ENCODE data around the gene TPRG1L.
A peak's percentile ranks its signal among the peaks of the same experiment; 100 is the strongest.

TPRG1L gene

DNA sequence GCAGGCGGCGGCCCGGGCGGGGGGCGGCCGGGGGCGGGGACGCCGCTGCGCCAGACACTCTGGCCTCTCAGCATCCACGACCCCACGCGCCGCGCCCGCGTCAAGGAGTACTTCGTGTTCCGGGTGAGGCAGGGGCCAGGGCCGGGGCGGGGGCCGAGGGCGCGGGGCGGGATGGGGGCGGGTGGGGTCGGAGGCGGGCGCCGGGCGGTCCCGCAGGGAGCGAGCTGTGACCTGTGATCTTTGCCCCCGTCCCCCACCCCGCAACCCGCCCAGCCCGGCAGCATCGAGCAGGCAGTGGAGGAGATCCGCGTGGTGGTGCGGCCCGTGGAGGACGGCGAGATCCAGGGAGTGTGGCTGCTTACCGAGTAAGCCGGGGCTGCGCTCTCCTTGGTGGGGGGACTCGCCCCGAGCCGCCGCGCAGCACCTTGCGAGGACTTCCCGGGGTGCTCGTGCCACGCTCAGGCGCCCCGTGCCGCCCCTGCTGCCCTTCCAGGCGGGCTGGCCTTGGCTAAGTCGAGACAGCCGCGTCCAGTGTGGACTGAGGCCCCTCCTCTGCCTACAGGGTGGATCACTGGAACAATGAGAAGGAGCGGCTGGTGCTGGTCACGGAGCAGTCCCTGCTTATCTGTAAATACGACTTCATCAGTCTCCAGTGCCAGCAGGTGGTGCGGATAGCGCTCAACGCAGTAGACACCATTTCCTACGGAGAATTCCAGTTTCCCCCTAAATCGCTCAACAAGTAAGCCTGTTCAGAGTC is 514 bp downstream of the TPRG1L start:
- peaks cover 37% of the 10 kb centered on the region for H3K4me1 Mint-ChIP-seq (ENCODE audit: low read depth)
- DNase-seq: peak; percentile 62
- peaks cover 37% of the 10 kb centered on the region for H3K36me3 Mint-ChIP-seq (ENCODE audit: low read depth)
- no peaks in the 10 kb centered on the region for H3K27me3 Mint-ChIP-seq
- H3K27ac Mint-ChIP-seq: peak overlapping the region; percentile 92
- peak overlapping the region; percentile 88 for H3K4me3 Mint-ChIP-seq
- no peaks in the 10 kb centered on the region for H3K9me3 Mint-ChIP-seq

DNA sequence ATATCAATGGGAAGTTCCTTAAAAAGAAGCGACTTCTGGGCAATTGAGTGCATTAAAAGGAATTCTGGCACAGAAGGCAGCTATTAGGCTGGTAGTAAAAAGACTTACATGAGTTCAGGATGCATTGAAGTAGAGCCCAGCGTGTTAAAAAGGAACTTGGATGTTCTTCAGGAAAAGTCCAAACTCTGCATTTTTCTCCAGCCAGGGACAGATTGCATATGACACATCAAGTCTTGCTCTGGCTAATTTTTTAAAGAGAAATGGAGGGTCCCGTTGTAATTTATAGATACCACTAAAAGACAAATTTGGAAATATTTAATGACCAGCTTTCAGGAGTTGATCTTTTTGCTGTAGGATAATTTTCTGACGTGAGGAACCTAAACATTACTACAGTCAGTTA is 1.2 kb downstream of the TPRG1L start:
- no peaks in the 10 kb centered on the region for H3K27me3 Mint-ChIP-seq
- DNase-seq: no peak
- no peaks in the 10 kb centered on the region for H3K9me3 Mint-ChIP-seq
- H3K36me3 Mint-ChIP-seq (ENCODE audit: low read depth): peaks cover 43% of the 10 kb centered on the region
- peaks cover 33% of the 10 kb centered on the region for H3K4me1 Mint-ChIP-seq (ENCODE audit: low read depth)
- peak overlapping the region; percentile 81 for H3K27ac Mint-ChIP-seq
- peak overlapping the region; percentile 88 for H3K4me3 Mint-ChIP-seq

DNA sequence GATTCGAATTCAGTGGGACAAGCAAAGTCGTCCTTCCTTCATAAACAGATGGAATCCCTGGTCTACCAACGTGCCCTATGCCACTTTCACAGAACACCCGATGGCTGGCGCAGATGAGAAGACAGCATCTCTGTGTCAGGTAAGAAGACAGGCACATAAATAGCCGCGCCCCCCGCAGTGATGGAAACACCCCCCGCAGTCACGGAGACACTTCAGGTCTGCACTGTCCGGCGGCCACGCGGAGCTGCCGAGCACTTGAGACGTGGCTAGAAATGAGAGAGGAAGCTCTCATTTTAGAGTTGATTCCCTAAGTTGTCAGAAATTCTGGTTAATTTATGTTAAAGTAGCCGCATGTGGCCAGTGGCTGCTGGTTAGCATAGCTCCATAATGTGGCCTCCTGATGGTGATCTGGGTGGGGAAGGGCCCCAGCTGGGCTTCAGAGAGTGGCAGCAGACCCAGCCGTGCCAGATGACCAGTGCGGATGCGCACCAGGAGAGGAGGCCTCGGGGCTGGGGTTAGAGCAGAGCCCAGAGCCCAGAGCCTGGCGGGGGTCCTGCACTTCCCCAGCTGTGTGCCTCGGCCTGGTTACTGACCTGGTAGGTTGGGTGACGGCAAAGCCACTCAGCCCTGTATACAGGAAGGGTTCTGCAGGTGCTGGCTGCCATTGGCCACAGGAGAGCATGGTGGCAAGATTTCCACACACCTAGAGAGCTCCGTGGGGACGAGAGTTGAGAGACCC is 2.9 kb downstream of the TPRG1L start:
- DNase-seq: no peak
- H3K27me3 Mint-ChIP-seq: no peaks in the 10 kb centered on the region
- no peaks in the 10 kb centered on the region for H3K9me3 Mint-ChIP-seq
- no peak overlapping the region for H3K4me3 Mint-ChIP-seq
- no peak overlapping the region for H3K27ac Mint-ChIP-seq
- H3K36me3 Mint-ChIP-seq (ENCODE audit: low read depth): peaks cover 53% of the 10 kb centered on the region
- H3K4me1 Mint-ChIP-seq (ENCODE audit: low read depth): peaks cover 27% of the 10 kb centered on the region

DNA sequence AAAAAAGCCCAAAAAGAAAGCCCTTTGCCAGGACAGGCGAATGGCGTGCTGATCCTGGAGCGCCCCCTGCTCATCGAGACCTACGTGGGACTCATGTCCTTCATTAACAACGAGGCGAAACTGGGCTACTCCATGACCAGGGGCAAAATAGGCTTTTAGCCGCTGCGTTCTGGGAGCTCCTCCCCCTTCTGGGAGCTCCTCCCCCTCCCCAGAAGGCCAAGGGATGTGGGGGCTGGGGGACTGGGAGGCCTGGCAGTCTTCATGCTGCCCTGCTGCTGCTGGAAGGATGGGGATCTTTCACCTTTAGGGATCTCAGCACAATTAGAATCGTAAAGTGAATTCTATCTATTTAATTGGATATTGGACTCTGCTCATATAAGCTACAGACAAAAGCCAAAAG is 3.6 kb downstream of the TPRG1L start:
- Mint-ChIP-seq H3K36me3 (ENCODE audit: low read depth) (peaks cover 61% of the 10 kb centered on the region), H3K4me1 (ENCODE audit: low read depth) (peaks cover 19% of the 10 kb centered on the region), H3K4me3 (no peak overlapping the region), H3K9me3 (no peaks in the 10 kb centered on the region), H3K27me3 (no peaks in the 10 kb centered on the region), H3K27ac (no peak overlapping the region)
- no peak for DNase-seq

DNA sequence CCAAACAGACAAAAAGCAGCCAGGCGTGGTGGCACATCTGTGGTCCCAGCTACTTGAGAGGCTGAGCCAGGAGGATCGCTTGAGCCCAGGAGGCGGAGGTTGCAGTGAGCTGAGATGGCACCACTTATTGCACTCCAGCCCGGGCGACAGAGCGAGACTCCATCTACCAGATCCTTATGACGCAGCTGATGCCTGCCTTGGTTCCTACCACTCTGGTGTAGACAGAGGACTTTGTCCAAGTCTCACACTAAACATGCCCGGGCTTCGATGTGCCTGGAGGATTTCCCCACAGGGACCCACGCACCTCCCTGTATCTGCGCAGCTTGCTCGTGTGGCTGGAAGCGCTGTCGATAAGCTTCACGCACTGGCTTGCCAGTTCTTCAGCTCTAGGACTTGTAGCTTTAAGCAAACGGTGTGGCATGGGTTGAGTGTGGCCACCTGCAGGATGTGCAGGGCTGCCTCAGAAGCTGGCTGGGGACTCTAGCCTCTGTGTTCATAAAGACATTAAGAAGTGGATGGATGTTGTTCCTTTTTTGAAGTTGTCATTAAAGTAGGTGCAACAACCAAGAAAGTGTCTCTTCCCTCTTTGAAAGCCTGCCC is 4.8 kb downstream of the TPRG1L start:
- DNase-seq: no peak
- no peaks in the 10 kb centered on the region for H3K9me3 Mint-ChIP-seq
- H3K4me3 Mint-ChIP-seq: no peak overlapping the region
- H3K36me3 Mint-ChIP-seq (ENCODE audit: low read depth): peaks cover 69% of the 10 kb centered on the region
- no peaks in the 10 kb centered on the region for H3K27me3 Mint-ChIP-seq
- H3K27ac Mint-ChIP-seq: peak overlapping the region; percentile 47
- peaks cover 8% of the 10 kb centered on the region for H3K4me1 Mint-ChIP-seq (ENCODE audit: low read depth)

DNA sequence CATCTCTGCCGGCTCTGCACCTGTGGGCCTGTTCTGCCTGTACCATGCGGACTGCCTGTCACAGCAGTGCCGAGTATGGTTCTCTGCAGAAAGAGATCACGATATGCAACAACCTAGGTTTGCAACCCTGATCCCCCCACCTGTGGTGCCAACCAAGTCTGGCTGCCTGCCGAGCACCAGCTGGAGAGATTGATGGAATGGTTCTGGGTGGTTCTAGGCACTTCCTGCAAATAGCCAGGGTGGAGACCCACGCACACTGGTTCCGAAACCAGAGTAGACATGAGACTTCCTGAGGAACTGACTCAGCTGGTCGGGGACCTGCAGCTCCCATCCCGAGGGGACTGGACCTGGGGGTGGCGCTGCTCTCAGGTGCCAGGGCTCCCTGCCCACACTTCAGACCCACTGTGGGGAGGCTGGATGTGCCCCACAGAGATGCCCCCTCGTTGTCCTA is 5.4 kb downstream of the TPRG1L start:
- Mint-ChIP-seq H3K27ac (peak overlapping the region; percentile 50), H3K4me3 (no peak overlapping the region), H3K9me3 (no peaks in the 10 kb centered on the region), H3K4me1 (ENCODE audit: low read depth) (peaks cover 8% of the 10 kb centered on the region), H3K36me3 (ENCODE audit: low read depth) (peaks cover 74% of the 10 kb centered on the region), H3K27me3 (no peaks in the 10 kb centered on the region)
- DNase-seq: no peak

DNA sequence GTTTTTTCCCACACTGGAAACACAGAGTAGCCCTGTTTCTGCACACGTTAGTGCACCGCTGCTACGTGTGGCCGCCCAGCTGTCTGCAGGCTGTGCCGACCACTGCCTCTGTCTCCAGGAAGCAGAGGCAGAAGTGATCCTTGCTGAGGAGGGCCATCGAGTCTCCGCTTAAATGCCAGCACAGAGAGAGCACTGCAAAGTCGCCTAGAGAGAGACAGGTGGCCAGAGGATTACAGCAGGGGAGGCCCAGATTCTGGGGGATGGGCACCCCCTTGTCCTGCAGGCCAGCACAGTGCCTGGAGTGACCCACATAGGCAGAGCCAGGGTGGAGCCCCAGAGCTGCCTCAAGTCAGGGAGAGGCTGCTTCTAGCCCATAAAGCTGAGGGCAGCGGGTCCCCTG is 6.1 kb downstream of the TPRG1L start:
- H3K9me3 Mint-ChIP-seq: no peaks in the 10 kb centered on the region
- H3K4me3 Mint-ChIP-seq: no peak overlapping the region
- H3K36me3 Mint-ChIP-seq (ENCODE audit: low read depth): peaks cover 81% of the 10 kb centered on the region
- no peak for DNase-seq
- no peak overlapping the region for H3K27ac Mint-ChIP-seq
- H3K27me3 Mint-ChIP-seq: no peaks in the 10 kb centered on the region
- H3K4me1 Mint-ChIP-seq (ENCODE audit: low read depth): peaks cover 4% of the 10 kb centered on the region

DNA sequence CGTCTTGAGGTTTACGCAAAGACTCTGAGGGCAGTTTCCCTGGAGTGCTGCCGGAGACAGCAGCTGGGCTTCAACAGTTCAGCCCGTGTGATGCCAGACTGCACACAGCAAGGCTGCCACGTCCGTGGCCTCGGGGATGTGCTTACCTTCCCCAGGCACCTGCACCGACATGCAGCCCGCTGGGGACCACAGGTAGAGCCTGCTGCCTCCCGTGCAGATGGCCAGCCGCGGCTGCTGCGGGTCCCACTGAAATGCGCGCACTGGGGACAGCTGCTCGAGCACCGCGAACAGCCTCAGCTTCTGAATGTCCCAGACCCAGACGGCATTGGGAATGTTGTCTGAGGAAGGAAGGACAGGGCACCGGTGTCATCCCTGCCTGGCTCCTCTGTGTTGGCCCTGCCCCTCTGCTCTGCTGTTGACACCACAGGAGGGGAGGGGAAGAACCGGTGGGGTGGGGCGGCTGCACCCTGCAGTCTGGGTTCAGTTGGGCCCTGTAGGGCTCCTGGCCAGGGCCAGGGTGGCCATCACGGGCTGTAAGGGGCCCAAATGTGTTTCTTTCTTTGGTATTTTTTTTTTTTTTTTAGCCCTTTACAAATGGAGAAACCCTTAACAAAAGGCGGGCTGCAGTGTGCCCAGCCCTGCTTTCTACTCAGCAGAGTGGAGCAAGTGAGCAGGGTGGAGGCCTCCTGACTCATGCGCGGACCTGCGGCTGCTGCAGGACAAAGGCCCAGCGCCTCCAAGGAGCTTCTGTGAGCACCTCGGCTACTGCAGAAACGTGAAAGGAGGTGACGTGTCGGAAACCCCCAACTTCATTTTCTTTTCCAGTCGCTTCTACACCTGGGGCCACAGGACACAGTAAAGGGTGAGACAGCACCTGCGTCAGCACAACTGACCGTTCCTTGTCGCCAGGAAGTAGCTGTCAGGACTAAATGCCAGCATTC is 6.8 kb downstream of the TPRG1L start:
- Mint-ChIP-seq H3K27me3 (no peaks in the 10 kb centered on the region), H3K4me3 (no peak overlapping the region), H3K27ac (no peak overlapping the region), H3K36me3 (ENCODE audit: low read depth) (peaks cover 84% of the 10 kb centered on the region), H3K4me1 (ENCODE audit: low read depth) (no peaks in the 10 kb centered on the region), H3K9me3 (no peaks in the 10 kb centered on the region)
- no peak for DNase-seq

DNA sequence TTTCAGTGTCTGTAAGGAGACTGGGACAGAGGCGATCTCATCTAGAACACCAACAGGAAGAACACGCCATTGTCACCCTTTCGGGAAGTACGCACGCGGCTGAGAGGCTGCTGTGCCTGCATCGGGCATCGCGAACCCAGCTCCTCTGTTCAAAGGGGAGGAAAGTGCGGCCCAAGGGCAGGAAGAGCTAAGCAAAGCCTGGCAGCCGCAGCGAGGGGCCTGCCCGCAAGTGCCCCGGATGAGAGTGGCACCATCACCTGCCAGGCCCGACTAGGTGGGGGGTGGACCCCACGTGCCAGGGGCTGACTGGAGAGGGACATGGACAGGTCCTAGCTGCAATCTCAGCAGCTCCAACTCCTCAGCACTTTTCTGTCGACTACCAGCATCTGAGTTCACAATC is 7.5 kb downstream of the TPRG1L start:
- no peaks in the 10 kb centered on the region for H3K4me1 Mint-ChIP-seq (ENCODE audit: low read depth)
- no peak overlapping the region for H3K27ac Mint-ChIP-seq
- no peaks in the 10 kb centered on the region for H3K9me3 Mint-ChIP-seq
- H3K4me3 Mint-ChIP-seq: no peak overlapping the region
- H3K36me3 Mint-ChIP-seq (ENCODE audit: low read depth): peaks cover 90% of the 10 kb centered on the region
- no peaks in the 10 kb centered on the region for H3K27me3 Mint-ChIP-seq
- no peak for DNase-seq

DNA sequence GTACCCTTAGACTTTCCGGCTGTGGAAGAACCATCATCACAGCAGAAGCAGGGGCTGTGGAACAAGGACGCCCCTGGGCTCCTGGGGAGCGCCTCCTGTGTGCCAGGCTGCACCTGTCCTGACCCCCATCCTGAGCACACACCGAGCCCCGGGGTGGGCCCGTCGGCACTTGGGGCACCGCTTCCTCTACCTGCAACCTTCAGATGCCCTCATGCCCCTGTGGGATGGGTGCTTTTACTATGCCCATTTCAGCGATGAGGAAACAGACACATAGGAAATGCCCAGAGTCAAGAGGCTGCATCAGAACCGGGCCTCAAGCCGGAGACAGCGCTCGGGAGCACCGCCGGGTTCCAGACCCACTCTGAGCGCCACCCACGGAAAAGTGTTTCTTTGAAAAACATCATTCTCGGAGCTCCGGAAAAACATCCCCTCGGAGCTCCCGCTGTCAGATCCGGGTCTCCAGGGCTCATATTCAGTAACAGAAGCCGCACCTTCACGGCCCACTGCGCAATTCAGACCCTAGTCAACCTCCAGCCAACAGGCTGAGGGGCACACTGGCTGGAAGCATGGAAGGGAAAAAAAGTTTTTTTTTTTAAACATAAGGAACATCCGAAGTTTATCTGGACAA is 8.0 kb downstream of the TPRG1L start:
- no peaks in the 10 kb centered on the region for H3K27me3 Mint-ChIP-seq
- no peak for DNase-seq
- H3K4me3 Mint-ChIP-seq: no peak overlapping the region
- H3K36me3 Mint-ChIP-seq (ENCODE audit: low read depth): peaks cover 90% of the 10 kb centered on the region
- no peak overlapping the region for H3K27ac Mint-ChIP-seq
- H3K9me3 Mint-ChIP-seq: no peaks in the 10 kb centered on the region
- H3K4me1 Mint-ChIP-seq (ENCODE audit: low read depth): no peaks in the 10 kb centered on the region

DNA sequence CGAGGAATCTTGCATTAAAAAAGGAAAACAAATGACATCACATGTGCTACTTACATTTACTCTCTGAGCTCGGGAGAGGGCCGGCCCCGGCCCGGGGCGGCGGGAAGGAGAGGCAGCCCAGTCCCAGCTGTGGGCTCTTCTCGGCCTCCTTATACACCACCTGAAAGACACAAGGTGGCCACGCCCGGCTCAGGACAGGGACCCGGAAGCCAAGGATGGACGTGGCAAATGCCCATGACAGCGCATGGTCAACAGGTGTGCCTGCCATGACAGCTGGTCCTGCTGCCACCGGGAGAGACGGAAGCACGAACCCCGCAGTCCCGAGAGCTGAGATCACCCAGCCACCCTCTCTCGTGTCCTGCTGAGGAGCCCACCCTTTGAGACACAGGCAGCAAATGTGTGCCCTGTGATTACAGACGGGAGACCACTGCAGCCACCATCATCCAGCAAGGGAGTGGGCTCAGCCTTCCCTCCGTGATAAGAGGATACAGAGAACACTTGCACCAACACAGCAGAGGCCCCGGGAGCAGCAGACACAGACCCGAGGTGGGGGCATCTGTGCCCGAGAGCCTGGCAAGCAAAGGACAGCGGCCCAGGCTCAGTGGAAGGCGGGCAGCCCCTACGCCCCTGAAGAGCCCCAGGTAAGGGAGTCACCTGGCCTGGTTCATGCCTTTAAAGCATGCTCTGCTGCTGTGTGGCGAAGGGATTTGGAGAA is 8.7 kb downstream of the TPRG1L start:
- no peaks in the 10 kb centered on the region for H3K9me3 Mint-ChIP-seq
- H3K36me3 Mint-ChIP-seq (ENCODE audit: low read depth): peaks cover 91% of the 10 kb centered on the region
- H3K27me3 Mint-ChIP-seq: no peaks in the 10 kb centered on the region
- no peaks in the 10 kb centered on the region for H3K4me1 Mint-ChIP-seq (ENCODE audit: low read depth)
- H3K4me3 Mint-ChIP-seq: no peak overlapping the region
- no peak for DNase-seq
- H3K27ac Mint-ChIP-seq: no peak overlapping the region

DNA sequence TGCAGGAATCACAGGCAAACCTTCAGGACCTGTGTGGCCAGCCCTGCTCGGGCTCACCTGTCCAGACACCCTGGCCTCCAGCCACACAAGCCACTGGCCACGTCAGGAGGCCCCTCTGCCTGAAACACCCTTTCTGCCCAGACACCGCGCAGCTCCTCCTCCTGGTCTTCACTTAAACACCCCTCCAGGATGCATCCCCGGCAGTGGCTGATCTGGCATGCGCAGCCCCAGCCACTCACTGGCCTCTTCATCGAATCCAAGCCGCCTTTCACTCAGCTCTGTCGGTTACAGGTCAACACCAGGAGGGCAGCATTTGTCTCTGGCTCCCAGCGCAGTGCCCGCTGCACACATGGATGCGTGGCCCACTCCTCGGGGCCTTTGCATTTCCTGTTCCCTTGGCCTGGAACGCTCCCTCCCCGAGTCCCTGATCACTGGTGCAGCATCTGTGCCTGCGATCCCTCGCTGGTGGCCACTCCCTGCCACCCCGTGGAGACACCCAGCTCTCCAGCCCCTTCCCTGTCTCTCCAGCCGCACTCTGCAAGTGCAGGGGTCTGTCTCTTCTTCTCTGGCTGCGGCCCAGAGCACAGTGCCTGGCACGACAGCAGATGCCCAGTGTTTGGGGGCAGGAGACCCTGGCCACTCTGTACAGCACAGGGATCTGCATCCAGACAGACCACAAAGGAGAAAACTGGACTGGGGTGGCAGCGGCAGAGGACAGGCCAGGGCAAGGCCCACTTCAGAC is 9.4 kb downstream of the TPRG1L start:
- Mint-ChIP-seq H3K9me3 (no peaks in the 10 kb centered on the region), H3K4me3 (no peak overlapping the region), H3K4me1 (ENCODE audit: low read depth) (no peaks in the 10 kb centered on the region), H3K27ac (no peak overlapping the region), H3K36me3 (ENCODE audit: low read depth) (peaks cover 91% of the 10 kb centered on the region), H3K27me3 (no peaks in the 10 kb centered on the region)
- no peak for DNase-seq

DNA sequence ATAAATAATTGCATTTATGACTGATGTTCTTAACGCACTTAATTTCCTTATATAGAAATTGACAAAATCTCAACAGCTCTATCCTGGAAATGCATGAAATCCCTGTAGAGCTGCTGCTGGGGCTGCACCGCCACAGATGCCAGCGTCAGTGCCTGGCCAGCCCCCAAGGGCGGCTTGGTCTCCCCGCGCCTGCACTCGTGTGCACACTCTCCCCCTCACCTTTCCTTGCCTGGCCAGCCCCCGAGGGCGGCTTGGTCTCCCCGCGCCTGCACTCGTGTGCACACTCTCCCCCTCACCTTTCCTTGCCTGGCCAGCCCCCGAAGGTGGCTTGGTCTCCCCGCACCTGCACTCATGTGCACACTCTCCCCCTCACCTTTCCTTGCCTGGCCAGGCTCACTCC is 11.3 kb downstream of the TPRG1L start:
- Mint-ChIP-seq H3K9me3 (no peaks in the 10 kb centered on the region), H3K4me3 (no peak overlapping the region), H3K27me3 (no peaks in the 10 kb centered on the region), H3K36me3 (ENCODE audit: low read depth) (peaks cover 82% of the 10 kb centered on the region), H3K4me1 (ENCODE audit: low read depth) (no peaks in the 10 kb centered on the region), H3K27ac (no peak overlapping the region)
- no peak for DNase-seq
